ENCODE measurements around the gene ITGA11.

The ITGA11 gene

GRCh38 chr15:68311464-68311835 is 120.5 kb downstream of the ITGA11 start:
- no peak overlapping the region for H3K27ac ChIP-seq
- TF ChIP-seq, protein P1, sequence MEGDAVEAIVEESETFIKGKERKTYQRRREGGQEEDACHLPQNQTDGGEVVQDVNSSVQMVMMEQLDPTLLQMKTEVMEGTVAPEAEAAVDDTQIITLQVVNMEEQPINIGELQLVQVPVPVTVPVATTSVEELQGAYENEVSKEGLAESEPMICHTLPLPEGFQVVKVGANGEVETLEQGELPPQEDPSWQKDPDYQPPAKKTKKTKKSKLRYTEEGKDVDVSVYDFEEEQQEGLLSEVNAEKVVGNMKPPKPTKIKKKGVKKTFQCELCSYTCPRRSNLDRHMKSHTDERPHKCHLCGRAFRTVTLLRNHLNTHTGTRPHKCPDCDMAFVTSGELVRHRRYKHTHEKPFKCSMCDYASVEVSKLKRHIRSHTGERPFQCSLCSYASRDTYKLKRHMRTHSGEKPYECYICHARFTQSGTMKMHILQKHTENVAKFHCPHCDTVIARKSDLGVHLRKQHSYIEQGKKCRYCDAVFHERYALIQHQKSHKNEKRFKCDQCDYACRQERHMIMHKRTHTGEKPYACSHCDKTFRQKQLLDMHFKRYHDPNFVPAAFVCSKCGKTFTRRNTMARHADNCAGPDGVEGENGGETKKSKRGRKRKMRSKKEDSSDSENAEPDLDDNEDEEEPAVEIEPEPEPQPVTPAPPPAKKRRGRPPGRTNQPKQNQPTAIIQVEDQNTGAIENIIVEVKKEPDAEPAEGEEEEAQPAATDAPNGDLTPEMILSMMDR (IDR thresholded peaks at IDR 0.05), result no peak
- TF ChIP-seq ZFX (IDR thresholded peaks at IDR 0.05; ENCODE audit: borderline replicate concordance), result no peak

DNA sequence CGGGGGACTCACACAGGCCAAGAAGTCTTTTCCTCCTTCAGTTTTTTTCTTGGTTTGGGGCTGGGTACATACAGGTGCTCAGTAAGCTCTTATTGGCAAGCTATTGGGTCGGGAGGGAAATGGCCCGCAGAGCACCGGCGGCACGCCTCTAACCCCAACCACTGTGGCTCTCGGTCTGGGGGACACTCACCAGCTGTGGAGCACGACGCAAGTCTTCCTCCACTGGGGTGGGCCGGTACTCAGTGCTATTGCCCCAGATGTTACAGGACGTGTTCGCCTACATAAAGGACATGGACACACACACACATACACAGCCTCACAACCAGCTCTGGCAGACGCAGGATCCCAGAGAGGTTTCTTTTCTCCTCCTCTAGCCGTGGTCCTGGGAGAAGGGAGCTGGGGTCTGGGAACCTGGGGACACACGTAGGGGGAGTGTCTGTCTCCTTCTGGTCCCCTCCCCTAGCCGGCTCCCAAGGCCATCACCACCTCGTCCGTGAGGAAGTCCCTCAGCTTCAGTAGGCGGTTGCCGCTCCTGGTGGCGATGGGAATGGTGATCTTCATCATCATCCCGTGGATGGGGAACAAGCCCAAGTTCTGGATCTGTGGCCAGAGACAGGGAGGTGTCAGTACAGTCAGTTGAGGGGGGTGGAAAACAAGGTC is 121.0 kb downstream of the ITGA11 start:
- no peak for TF ChIP-seq ZFX (IDR thresholded peaks at IDR 0.05; ENCODE audit: borderline replicate concordance)
- TF ChIP-seq, protein P1 (IDR thresholded peaks at IDR 0.05), result no peak
- H3K27ac ChIP-seq, result no peak overlapping the region

DNA sequence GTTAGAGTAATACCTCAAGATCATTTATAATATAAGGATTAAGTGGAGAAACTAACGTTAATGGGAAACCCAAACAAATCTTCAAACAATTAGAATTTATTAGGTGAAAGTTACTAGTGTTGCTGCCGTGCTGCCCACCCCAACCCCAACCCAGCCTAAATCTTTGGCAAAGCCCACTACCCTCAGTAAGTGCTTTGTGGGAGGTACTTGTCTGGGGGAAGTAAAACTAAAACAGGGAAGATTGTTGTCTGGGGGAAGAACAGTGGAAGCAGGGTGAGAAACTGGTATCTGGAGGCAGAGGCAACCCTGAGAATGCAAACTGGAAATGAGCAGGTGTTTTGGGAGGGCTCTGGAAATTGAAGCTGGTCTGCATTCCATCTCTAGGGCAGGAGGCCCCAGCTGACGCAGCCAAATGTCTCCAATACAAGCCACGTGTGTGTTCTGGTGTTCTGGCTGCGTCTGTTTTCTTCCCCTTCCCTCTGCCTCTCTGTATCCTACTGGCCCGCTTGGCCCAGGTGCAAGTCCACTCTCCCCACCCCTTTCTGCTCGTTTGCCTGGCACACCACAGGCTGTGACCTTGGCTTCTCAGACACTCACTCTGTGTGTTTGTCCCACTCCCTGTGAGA is 121.7 kb downstream of the ITGA11 start:
- TF ChIP-seq ZFX (IDR thresholded peaks at IDR 0.05; ENCODE audit: borderline replicate concordance), result no peak
- TF ChIP-seq, protein P1 (IDR thresholded peaks at IDR 0.05), result no peak
- no peak overlapping the region for H3K27ac ChIP-seq

- TF ChIP-seq, protein P1 (IDR thresholded peaks at IDR 0.05), result no peak
- no peak for TF ChIP-seq ZFX (IDR thresholded peaks at IDR 0.05; ENCODE audit: borderline replicate concordance)
- H3K27ac ChIP-seq, result no peak overlapping the region
Measured at GRCh38 chr15:68309024-68309423, 122.9 kb downstream of the ITGA11 start.

DNA sequence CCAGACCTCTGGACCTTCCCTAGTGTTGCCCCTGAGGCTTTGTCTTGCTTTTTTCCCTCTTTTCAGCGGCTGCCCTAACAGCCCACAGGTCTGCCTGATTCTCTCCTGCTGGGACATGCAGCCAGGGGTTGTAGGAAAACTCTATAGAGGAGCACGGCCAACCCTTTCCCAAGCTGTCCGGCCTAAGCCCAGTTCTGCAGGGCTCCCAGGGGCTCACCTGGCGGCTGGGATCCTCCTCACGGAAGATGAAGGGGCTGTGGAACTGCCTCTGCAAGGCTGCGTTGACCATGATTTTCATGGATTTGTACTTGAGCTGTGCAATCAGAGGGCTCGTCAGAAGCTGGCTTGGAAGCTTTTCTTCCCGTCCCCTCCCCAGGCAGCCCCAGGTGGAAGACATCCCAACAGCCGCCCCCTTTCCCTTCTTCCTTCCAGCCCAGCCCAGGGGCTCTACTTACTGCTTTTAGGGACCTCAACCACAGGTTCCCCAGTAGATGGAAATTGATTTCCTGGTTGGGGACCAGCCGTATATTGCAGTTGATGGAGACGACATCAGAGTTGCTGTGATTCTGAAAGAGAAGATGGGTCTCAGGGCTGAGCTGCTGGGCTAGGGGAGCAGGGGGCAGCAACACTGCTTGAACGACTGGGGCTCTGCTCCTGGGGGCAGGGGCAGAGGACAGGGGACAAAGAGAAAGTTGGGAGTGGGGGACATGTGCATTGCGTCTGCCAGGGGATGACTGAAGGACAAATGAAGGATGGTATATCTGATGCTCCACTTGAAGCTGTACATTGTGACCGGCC is 124.6 kb downstream of the ITGA11 start:
- TF ChIP-seq, protein P1 (IDR thresholded peaks at IDR 0.05), result no peak
- no peak for TF ChIP-seq ZFX (IDR thresholded peaks at IDR 0.05; ENCODE audit: borderline replicate concordance)
- no peak overlapping the region for H3K27ac ChIP-seq

GRCh38 chr15:68305420-68305871 is 126.5 kb downstream of the ITGA11 start:
- TF ChIP-seq ZFX (IDR thresholded peaks at IDR 0.05; ENCODE audit: borderline replicate concordance), result no peak
- TF ChIP-seq, protein P1 (IDR thresholded peaks at IDR 0.05), result no peak
- no peak overlapping the region for H3K27ac ChIP-seq
